NCI-H2227 treated with DMSO at 0.1 percent for 48 hours (cell line): ENCODE results near the gene ANKUB1.

Experiments used
- DNase-seq: peaks from one replicate; lab custom pipeline; 2025; lab: John Stamatoyannopoulos, UW

The ANKUB1 gene

DNA sequence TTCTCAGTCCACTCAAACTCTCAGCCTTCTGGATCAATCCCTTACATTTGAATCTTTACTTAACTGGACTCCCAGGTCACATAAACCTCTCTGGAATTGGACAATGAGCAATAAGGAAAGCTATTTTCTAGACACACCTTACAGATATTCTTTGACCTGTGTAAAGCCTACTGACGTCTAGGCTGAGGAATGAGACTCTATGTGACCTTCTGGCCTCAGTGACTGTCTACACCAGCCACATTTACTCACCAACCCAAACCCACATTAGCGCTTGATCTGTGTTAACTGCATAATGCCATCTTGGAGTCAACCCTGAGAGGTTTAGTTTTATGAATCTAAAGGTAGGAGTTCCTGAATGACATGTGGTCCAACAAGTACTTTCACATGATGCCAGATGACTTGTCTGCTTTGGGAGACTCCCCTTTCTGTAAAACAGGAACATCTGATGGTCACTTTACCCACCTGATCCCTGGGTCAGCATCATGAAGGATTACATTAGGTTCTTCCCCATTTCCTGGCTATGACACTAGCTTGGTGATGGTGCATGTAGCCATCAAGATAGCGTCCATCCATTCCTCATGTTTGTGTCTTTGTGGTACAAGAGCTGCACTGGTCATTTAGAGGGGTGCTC, 28.7 kb downstream of the ANKUB1 start:
- DNase-seq, result no peak

DNA sequence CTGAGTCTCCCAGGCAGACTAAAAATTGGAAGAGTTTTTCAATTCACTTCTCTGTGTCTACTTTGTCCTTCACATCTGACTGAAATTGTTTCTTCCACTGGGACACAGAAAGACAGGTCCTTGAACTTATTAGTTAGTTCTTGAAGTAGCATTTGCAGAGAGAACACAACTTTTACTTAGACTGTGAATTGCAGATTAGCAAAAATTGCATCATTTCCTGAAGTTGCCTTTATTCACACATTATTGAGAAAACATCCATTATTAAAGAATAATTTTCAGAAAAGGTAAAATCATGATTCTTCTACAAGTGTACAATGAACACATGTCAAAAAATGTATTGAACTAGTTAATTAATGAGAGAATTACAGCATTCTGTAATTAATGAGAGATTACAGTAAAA, 38.6 kb downstream of the ANKUB1 start:
- no peak for DNase-seq

GRCh38 chr3:149752788-149753136, 39.6 kb downstream of the ANKUB1 start:
- DNase-seq, result no peak

DNA sequence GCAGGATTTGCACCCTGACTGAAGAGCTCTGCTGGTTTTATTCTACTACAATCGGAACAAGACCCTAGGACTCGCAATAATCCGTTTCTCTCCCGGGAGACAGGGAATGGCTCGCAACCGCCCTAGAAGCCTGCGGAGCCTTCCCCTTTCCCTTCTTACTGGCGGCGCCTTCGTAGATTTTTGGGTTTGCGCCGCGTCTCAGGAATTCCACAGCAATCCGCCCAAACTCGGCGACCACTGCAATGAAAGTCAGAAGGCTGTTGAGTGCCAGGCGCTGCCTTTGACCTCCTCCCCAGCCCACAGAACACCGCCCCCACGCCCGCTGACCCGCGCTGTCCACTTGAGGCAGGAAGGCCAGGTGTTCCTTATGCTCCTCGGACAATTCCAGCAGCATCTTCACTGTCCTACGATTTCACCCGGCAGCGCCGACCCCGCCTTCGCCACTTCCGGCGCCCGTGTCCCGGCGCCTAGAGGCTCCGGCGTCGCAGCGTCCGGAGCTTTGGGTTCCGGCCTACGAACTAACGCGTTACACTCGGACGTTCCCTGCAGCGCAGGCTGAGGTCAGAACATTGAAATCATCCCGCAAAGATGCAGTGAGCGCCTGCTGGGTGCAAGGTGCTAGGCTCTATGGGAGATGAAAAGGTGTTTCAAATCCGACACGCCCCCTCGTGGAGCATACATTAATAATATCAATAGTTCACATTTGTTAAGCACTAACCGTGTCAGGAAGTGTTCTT, 40.1 kb downstream of the ANKUB1 start, which contains the start of gene COMMD2:
COMMD2 (minus strand) TSS at position 439 of the 737 bp plus-strand sequence; CDS start at position 394, 45 bp downstream.
- peak; percentile 32 for DNase-seq

DNA sequence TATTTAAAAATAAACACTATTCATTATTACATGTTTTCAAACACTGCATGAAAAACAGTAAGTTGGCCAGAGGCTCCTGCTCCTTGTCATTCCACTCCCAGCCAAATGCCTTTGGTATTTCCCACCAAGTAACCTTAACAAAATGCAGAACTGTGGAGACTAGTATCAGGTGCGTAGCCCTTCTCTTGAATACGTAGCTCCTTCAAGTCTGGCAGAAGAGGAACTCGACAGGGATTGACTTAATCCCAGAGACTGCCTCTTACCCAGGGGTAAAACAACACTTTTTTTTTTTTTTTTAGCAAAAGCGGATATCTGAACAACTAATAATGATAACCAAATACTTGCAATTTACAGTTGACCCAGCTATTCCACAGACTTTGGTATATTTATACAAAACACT, 40.8 kb downstream of the ANKUB1 start:
- DNase-seq, result no peak

DNA sequence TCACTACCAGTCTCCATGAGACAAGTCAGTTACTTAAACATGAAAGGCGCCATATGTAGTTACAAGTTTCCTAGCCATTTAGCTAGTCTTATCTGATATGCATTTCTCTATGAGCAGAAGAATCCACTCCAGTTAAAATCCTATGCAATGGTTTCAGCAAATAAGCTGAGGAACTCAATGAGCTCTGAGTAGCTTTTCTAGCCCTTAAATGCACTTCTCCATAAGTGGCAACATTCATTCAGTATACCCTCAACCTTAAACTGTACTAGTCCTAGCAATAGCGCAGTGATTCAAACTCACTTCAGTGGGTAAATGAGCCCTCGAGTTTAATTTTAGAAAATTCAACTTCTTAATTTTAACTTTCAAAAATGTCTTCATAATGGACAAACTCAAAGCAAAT, 47.7 kb downstream of the ANKUB1 start:
- DNase-seq, result no peak

DNA sequence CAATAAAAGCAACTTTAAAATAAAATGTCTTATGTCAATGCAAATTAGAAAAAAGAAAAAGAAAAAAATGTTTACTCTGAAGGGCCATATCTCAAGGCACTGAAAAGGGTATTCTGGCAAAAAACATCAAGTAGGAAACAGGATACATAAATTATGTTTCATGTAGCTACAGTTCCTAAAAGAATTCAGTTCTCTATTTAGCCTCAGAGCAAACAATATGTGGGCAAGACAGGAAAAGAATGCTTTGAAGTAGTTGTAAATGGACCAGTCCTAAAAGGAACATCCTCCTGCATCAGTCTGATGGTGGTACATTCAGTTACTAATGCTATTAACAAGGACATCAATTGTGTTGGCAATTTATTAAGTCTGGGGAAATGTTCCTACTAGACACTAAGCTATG, 48.2 kb downstream of the ANKUB1 start:
- DNase-seq, result no peak

- no peak for DNase-seq
Observed at GRCh38 chr3:149739396-149739795, 53.0 kb downstream of the ANKUB1 start.

- no peak for DNase-seq
Observed at GRCh38 chr3:149738876-149739275, 53.5 kb downstream of the ANKUB1 start.

DNA sequence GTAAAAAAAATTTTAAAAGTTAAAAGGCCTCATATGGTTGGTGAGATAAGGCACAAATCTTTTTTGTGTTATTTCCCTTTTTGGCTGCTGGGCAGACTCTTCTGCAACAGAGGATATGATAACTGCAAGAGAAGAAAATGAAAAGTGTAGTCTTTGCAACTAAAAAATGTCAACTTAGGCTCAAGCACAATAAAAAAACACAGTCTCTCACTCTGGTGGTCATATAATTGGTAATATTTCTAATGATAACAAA, 55.5 kb downstream of the ANKUB1 start:
- no peak for DNase-seq

GRCh38 chr3:149736175-149736952, 56.0 kb downstream of the ANKUB1 start:
- no peak for DNase-seq

DNA sequence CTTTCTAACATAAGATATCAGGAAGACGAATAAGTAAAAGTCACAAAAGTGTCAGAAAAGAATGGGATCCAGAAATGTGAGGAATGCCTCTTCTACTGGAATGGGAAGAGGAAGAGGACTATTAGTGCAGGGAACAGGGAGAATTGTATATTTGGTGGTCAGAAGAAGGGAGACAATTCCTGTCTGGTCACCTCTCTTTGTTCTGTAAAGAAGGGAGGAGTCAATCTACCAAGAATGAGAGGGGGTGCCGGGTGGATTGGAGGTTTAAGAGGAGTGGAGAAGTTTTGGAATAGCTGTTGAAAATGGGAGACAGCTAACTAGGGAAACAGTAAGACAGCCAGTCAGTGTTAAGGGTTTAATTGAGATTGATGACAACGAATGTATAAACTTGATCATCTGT, 60.1 kb downstream of the ANKUB1 start:
- no peak for DNase-seq

GRCh38 chr3:149727656-149728055, 64.7 kb downstream of the ANKUB1 start:
- no peak for DNase-seq

GRCh38 chr3:149726716-149727407, 65.5 kb downstream of the ANKUB1 start:
- DNase-seq, result no peak

DNA sequence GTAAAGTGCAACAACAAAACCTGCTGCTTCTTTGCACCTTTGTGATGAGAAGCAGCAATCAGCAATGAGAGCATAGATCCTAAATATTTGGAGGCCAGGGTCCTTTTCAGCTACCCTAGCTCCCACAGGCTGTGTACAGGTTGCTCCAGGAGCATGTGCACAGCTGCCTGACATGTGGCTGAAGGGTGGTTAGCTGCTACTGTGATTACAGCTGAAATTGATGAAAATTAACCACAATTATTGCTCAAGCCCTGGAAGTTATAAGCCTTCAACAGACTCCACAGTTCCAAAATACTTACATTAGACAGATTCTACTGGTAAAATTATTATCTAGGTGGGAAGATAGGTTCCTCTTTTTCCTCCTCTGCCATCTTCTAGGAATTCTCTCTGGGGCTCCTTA, 68.6 kb downstream of the ANKUB1 start:
- DNase-seq, result no peak

- DNase-seq, result no peak
Observed at GRCh38 chr3:149720918-149721317, 71.4 kb downstream of the ANKUB1 start.

DNA sequence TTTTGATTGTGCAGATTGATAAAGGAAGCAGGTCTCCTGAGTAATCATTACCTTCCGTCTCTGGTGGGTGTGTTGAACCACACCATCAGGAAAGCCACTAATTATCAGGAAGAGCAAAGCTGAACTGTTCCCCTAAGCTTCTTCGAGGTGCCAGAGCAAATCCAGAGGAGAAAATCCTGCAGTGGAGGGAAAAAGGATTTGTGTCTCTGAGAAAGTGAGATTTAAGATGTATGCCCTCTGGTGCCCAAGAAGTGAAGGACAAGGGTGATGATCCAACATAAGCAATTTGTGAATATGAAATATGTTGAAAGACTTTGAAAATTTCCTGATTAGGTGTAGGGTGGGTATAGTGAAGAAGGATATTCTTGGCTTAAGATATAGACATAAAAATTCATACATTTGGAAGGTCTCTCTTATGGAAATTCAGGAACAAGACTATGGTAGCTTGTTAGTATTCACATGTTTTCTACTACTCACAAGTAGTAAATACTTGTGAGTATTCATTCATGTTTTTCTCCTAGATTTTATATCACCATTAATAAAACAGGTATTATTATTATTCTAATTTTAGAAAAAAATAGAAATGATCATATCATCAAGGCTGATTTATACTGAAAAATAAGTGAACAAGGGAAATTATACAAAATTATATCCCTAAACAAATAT, 74.8 kb downstream of the ANKUB1 start:
- DNase-seq, result peak; percentile 12

DNA sequence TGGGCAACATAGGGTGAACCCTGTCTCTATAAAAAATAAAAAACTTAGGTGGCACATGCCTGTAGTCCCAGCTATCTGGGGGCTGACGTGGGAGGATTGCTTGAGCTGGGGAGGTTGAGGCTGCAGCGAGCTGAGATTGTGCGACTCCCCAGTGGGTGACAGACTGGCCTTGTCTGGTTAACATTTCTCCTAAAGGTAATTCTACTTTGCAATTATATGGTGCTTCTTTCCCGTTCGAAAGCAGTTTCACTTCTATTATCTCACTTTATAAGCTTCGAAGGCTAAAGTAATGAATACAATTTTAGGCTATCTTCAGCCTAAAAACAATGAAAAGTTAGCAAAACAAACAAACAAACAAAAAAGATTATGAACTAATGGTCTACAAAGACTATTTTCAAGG, 75.4 kb downstream of the ANKUB1 start:
- no peak for DNase-seq

GRCh38 chr3:149715247-149715646, 77.1 kb downstream of the ANKUB1 start:
- DNase-seq, result no peak

GRCh38 chr3:149713730-149714654, 78.4 kb downstream of the ANKUB1 start:
- DNase-seq, result no peak
